Measurements from ENCODE around the gene FCN3.
"Not testable (repeated sequence)": the region's sequence is repeated elsewhere in the genome, so short reads cannot be mapped to it uniquely, and the experiment has no call there.

The FCN3 gene

GRCh38 chr1:27414091-27414490 lies 39.5 kb upstream of the FCN3 start:
- no peak for DNase-seq
- TF ChIP-seq CTCF (IDR thresholded peaks at IDR 0.05), result no peak
- Mint-ChIP-seq H3K4me1 (peaks cover 68% of the 10 kb centered on the region), H3K9me3 (no peaks in the 10 kb centered on the region), H3K4me3 (no peak overlapping the region), H3K36me3 (ENCODE audit: low read depth) (peaks cover 61% of the 10 kb centered on the region), H3K27ac (no peak overlapping the region), H3K27me3 (ENCODE audit: low read depth, poor library complexity) (no peaks in the 10 kb centered on the region)

- no peak for DNase-seq
- H3K27ac Mint-ChIP-seq, result no peak overlapping the region
- no peaks in the 10 kb centered on the region for H3K9me3 Mint-ChIP-seq
- H3K36me3 Mint-ChIP-seq (ENCODE audit: low read depth), result peaks cover 67% of the 10 kb centered on the region
- no peaks in the 10 kb centered on the region for H3K27me3 Mint-ChIP-seq (ENCODE audit: low read depth, poor library complexity)
- H3K4me3 Mint-ChIP-seq, result no peak overlapping the region
- TF ChIP-seq CTCF (IDR thresholded peaks at IDR 0.05), result no peak
- H3K4me1 Mint-ChIP-seq, result peaks cover 63% of the 10 kb centered on the region
Measured at GRCh38 chr1:27413004-27413403, 38.4 kb upstream of the FCN3 start.

GRCh38 chr1:27412502-27412901 lies 37.9 kb upstream of the FCN3 start:
- Mint-ChIP-seq H3K36me3 (ENCODE audit: low read depth) (peaks cover 72% of the 10 kb centered on the region), H3K27me3 (ENCODE audit: low read depth, poor library complexity) (no peaks in the 10 kb centered on the region), H3K27ac (no peak overlapping the region), H3K4me1 (peaks cover 59% of the 10 kb centered on the region), H3K9me3 (no peaks in the 10 kb centered on the region), H3K4me3 (no peak overlapping the region)
- DNase-seq, result no peak
- no peak for TF ChIP-seq CTCF (IDR thresholded peaks at IDR 0.05)

DNA sequence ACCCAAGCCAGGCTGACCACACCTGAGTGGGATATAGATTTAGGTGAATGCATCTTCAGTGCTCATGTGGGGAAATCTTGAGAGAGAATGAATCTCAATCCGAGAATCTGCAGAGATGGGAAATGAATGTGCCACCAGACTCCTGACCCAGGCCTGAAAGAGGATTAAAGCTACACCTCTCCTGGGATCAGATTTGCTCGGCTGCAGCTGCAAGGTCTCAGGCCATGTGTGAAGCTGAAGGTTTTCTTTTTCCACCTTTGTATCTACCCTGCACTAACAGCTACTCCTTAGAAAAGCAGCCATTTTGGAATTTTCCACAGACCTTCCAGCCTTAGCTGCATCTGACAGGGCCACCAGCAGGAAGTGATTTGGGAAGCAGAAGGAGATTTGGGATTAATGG lies 36.1 kb upstream of the FCN3 start:
- Mint-ChIP-seq H3K4me1 (peaks cover 59% of the 10 kb centered on the region), H3K4me3 (no peak overlapping the region), H3K27me3 (ENCODE audit: low read depth, poor library complexity) (no peaks in the 10 kb centered on the region), H3K36me3 (ENCODE audit: low read depth) (peaks cover 60% of the 10 kb centered on the region), H3K27ac (no peak overlapping the region), H3K9me3 (no peaks in the 10 kb centered on the region)
- no peak for TF ChIP-seq CTCF (IDR thresholded peaks at IDR 0.05)
- no peak for DNase-seq

DNA sequence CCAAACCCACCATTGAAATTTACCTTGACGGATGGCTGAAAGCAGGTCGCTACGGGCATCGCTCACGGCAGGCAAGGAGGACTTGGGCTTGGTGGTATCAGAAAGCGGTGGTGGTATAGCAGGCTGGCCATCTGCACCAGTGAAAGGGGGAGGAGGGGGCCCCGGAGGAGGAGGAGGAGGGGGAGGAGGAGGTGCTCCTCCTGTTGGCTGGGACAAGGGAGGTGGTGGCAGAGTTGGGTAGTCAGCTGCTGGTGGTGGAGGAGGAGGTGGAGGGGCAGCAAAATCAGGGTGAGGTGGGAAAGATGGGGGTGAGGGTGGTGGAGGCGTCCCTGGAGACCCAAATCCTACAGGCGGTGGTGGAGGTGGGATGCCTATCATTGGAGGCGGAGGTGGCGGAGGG lies 35.0 kb upstream of the FCN3 start:
- no peak for TF ChIP-seq CTCF (IDR thresholded peaks at IDR 0.05)
- Mint-ChIP-seq H3K36me3 (ENCODE audit: low read depth) (peaks cover 50% of the 10 kb centered on the region), H3K9me3 (no peaks in the 10 kb centered on the region), H3K4me3 (no peak overlapping the region), H3K27me3 (ENCODE audit: low read depth, poor library complexity) (no peaks in the 10 kb centered on the region), H3K4me1 (peaks cover 61% of the 10 kb centered on the region), H3K27ac (no peak overlapping the region)
- DNase-seq, result no peak

DNA sequence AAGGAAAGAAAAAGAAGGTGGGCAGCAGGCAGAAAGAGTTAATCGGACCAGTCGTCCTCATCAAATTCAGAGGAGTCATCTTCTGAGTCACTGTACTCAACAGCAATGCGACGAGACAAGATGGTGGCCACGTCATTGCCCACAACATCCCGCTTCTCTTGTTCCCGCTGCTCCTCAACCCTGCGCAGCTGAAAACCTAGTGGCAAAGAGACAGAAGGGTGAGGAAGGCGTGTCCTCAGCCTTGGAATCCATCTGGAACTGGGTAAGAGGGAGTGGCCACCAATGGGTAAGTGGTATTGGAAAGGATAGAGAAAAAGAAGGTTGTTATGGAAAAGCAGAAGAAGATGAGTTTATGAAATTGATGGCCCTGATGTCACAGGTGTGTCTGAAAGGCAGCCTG lies 33.5 kb upstream of the FCN3 start:
- peak overlapping the region; percentile 77 for H3K27ac Mint-ChIP-seq
- no peak for DNase-seq
- peaks cover 2% of the 10 kb centered on the region for H3K27me3 Mint-ChIP-seq (ENCODE audit: low read depth, poor library complexity)
- no peak overlapping the region for H3K4me3 Mint-ChIP-seq
- TF ChIP-seq CTCF (IDR thresholded peaks at IDR 0.05), result no peak
- H3K36me3 Mint-ChIP-seq (ENCODE audit: low read depth), result peaks cover 35% of the 10 kb centered on the region
- H3K4me1 Mint-ChIP-seq, result peaks cover 70% of the 10 kb centered on the region
- H3K9me3 Mint-ChIP-seq, result no peaks in the 10 kb centered on the region

DNA sequence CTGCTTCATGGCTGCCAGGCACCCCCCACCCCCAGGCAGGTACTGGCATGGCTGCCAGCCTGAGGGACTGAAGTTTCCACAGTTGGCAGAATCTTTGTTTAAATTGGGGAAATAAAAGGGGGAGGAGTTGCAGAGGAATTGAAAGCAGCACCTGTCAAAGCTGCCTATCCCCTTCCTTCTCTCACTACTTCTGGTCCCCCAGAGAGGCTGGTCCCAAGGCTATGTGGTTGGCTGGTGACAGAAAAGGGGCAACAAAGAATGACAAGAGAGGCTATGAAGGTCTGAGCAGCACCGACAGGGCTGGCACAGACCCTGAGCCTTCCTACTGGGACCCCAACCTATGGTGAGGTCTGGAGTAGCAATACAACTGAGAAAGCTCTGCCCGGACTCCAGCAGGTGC lies 32.2 kb upstream of the FCN3 start:
- peak overlapping the region; percentile 98 for H3K27ac Mint-ChIP-seq
- peaks cover 71% of the 10 kb centered on the region for H3K4me1 Mint-ChIP-seq
- H3K36me3 Mint-ChIP-seq (ENCODE audit: low read depth), result peaks cover 24% of the 10 kb centered on the region
- not testable (repeated sequence) for H3K27me3 Mint-ChIP-seq (ENCODE audit: low read depth, poor library complexity); DNase-seq; H3K4me3 Mint-ChIP-seq; H3K9me3 Mint-ChIP-seq

All from nephron progenitor cell (in vitro differentiated cells).